MM.1S (cell line): ENCODE data around the gene IL12RB1.

ENCODE experiments used
- EZH2 ChIP-seq: fragments of 300-600 bp; sonication (generic); optimal IDR thresholded peaks from 2 replicates; pipeline ENCODE3; 2017; ENCODE audit warnings: low read depth, mild to moderate bottlenecking, antibody characterized with exemption, low read length, mixed read lengths
- EZH2phosphoT487 ChIP-seq: fragments of 300-600 bp; sonication (generic); IDR thresholded peaks from 2 replicates; pipeline ENCODE4 v1.6.1; 2018; ENCODE audit warnings: antibody characterized with exemption, low read length
- TF ChIP-seq, protein P1 (sequence below): fragments of 300-600 bp; sonication (generic); IDR thresholded peaks from 2 replicates; pipeline ENCODE4 v1.5.1; 2016; ENCODE audit warnings: antibody characterized with exemption, low read length, mixed read lengths

DNA sequence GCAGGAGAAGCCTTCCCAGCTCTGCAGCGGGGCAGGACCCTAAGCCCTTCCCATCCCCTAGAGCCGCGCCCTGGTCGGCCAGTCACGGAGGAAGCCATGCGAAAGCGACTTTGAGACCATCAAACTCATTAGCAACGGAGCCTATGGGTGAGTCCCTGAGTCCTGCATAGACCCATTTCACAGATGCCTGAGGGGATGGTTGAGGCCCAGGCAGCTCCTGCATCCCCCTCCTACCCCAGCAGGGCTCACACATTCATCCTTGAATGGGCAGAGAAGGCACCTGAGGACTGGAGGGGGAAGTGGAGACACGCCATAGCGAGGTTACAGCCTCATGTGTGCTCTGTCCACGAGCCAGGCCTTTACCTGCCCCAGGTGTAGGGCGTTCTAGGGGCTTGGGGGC is 42.1 kb upstream of the IL12RB1 start:
- TF ChIP-seq, protein P1, sequence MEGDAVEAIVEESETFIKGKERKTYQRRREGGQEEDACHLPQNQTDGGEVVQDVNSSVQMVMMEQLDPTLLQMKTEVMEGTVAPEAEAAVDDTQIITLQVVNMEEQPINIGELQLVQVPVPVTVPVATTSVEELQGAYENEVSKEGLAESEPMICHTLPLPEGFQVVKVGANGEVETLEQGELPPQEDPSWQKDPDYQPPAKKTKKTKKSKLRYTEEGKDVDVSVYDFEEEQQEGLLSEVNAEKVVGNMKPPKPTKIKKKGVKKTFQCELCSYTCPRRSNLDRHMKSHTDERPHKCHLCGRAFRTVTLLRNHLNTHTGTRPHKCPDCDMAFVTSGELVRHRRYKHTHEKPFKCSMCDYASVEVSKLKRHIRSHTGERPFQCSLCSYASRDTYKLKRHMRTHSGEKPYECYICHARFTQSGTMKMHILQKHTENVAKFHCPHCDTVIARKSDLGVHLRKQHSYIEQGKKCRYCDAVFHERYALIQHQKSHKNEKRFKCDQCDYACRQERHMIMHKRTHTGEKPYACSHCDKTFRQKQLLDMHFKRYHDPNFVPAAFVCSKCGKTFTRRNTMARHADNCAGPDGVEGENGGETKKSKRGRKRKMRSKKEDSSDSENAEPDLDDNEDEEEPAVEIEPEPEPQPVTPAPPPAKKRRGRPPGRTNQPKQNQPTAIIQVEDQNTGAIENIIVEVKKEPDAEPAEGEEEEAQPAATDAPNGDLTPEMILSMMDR = no peak
- TF ChIP-seq EZH2 = no peak
- TF ChIP-seq EZH2phosphoT487 = no peak
